ENCODE data around the gene HCFC2. TPM values are rescaled to one million over a fixed set of nuclear protein-coding genes. Genes with fewer than 3 reads are reported as not detected.

Gene HCFC2
- total RNA-seq, 1 experiment from 2014 or later: 16.1 TPM

- Histone ChIP-seq H3K4me3 (no peak overlapping the region), H3K9me3 (replicated peaks) (no peaks in the 10 kb centered on the region), H3K27me3 (no peaks in the 10 kb centered on the region), H3K27ac (no peak overlapping the region), H3K4me1 (no peaks in the 10 kb centered on the region), H3K36me3 (peaks cover 81% of the 10 kb centered on the region)
- DNase-seq: no peak
Observed at GRCh38 chr12:104122298-104122697, 58.0 kb downstream of the HCFC2 start.

GRCh38 chr12:104126548-104126947 is 62.2 kb downstream of the HCFC2 start:
- H3K27ac ChIP-seq: no peak overlapping the region
- no peak for DNase-seq
- no peaks in the 10 kb centered on the region for H3K27me3 ChIP-seq
- H3K9me3 ChIP-seq (replicated peaks): no peaks in the 10 kb centered on the region
- peaks cover 71% of the 10 kb centered on the region for H3K36me3 ChIP-seq
- no peaks in the 10 kb centered on the region for H3K4me1 ChIP-seq
- no peak overlapping the region for H3K4me3 ChIP-seq

- Histone ChIP-seq H3K4me1 (0 out of 2 replicates have a peak, but pooled peaks cover 4% of the 10 kb centered on the region), H3K9me3 (replicated peaks) (no peaks in the 10 kb centered on the region), H3K36me3 (peaks cover 60% of the 10 kb centered on the region), H3K27ac (no peak overlapping the region), H3K27me3 (no peaks in the 10 kb centered on the region), H3K4me3 (no peak overlapping the region)
- DNase-seq: no peak
Observed at GRCh38 chr12:104130760-104131159, 66.4 kb downstream of the HCFC2 start.

- Histone ChIP-seq H3K9me3 (replicated peaks) (no peaks in the 10 kb centered on the region), H3K27ac (no peak overlapping the region; the same call in 1 of the 2 replicates), H3K4me1 (0 out of 2 replicates have a peak, but pooled peaks cover 9% of the 10 kb centered on the region), H3K4me3 (no peak overlapping the region), H3K27me3 (no peaks in the 10 kb centered on the region), H3K36me3 (peaks cover 52% of the 10 kb centered on the region)
- no peak for DNase-seq
Observed at GRCh38 chr12:104131609-104132008, 67.3 kb downstream of the HCFC2 start.

GRCh38 chr12:104132351-104132956 is 68.1 kb downstream of the HCFC2 start:
- Histone ChIP-seq H3K4me3 (no peak overlapping the region), H3K36me3 (peaks cover 45% of the 10 kb centered on the region), H3K4me1 (0 out of 2 replicates have a peak, but pooled peaks cover 9% of the 10 kb centered on the region), H3K27ac (peak overlapping the region; percentile 5; the same call in 1 of the 2 replicates), H3K27me3 (no peaks in the 10 kb centered on the region), H3K9me3 (replicated peaks) (no peaks in the 10 kb centered on the region)
- peak; percentile 9 to 15 for DNase-seq

- no peaks in the 10 kb centered on the region for H3K9me3 ChIP-seq (replicated peaks)
- H3K27ac ChIP-seq: no peak overlapping the region
Observed at GRCh38 chr12:104133321-104133720, 69.0 kb downstream of the HCFC2 start.

GRCh38 chr12:104133866-104134265 is 69.5 kb downstream of the HCFC2 start:
- Histone ChIP-seq H3K4me3 (no peak overlapping the region), H3K27ac (no peak overlapping the region), H3K36me3 (peaks cover 33% of the 10 kb centered on the region), H3K9me3 (replicated peaks) (no peaks in the 10 kb centered on the region), H3K27me3 (no peaks in the 10 kb centered on the region), H3K4me1 (0 out of 2 replicates have a peak, but pooled peaks cover 9% of the 10 kb centered on the region)
- DNase-seq: no peak

More at GRCh38 chr12:104133321-104133720, 69.0 kb downstream of the HCFC2 start:
- Histone ChIP-seq H3K4me3 (no peak overlapping the region), H3K36me3 (peaks cover 37% of the 10 kb centered on the region), H3K4me1 (0 out of 2 replicates have a peak, but pooled peaks cover 9% of the 10 kb centered on the region), H3K27me3 (no peaks in the 10 kb centered on the region)
- DNase-seq: no peak

- Histone ChIP-seq H3K27ac (no peak overlapping the region), H3K27me3 (no peaks in the 10 kb centered on the region), H3K36me3 (peaks cover 24% of the 10 kb centered on the region), H3K4me1 (0 out of 2 replicates have a peak, but pooled peaks cover 12% of the 10 kb centered on the region), H3K4me3 (no peak overlapping the region), H3K9me3 (replicated peaks) (no peaks in the 10 kb centered on the region)
- no peak for DNase-seq
Observed at GRCh38 chr12:104134882-104135281, 70.6 kb downstream of the HCFC2 start.

- 0 out of 2 replicates have a peak, but pooled peaks cover 12% of the 10 kb centered on the region for H3K4me1 ChIP-seq
- H3K27me3 ChIP-seq: no peaks in the 10 kb centered on the region
- peak overlapping the region; percentile 92 for H3K4me3 ChIP-seq
- H3K27ac ChIP-seq: peak overlapping the region; percentile 73
- H3K36me3 ChIP-seq: peaks cover 17% of the 10 kb centered on the region
- no peaks in the 10 kb centered on the region for H3K9me3 ChIP-seq (replicated peaks)
- peak in 1 of 2 experiments; percentile 7 for DNase-seq
Observed at GRCh38 chr12:104136577-104136976, 72.2 kb downstream of the HCFC2 start.

- Histone ChIP-seq H3K27ac (peak overlapping the region; percentile 73), H3K27me3 (no peaks in the 10 kb centered on the region), H3K36me3 (peaks cover 10% of the 10 kb centered on the region), H3K4me3 (peak overlapping the region; percentile 92), H3K9me3 (replicated peaks) (no peaks in the 10 kb centered on the region), H3K4me1 (0 out of 2 replicates have a peak, but pooled peaks cover 12% of the 10 kb centered on the region)
- DNase-seq: peak; percentile 45 to 58
Observed at GRCh38 chr12:104137001-104137901, 72.9 kb downstream of the HCFC2 start.

- Histone ChIP-seq H3K4me3 (peak within 1 kb of the TSS; percentile 92), H3K27ac (peak within 1 kb of the TSS; percentile 79), H3K4me1 (0 out of 2 replicates have a peak, but pooled peaks cover 9% of the 10 kb centered on the region), H3K36me3 (peaks cover 8% of the 10 kb centered on the region), H3K27me3 (no peaks in the 10 kb centered on the region), H3K9me3 (replicated peaks) (no peaks in the 10 kb centered on the region)
- peak; percentile 94 to 97 for DNase-seq
Observed at GRCh38 chr12:104137902-104138796, 73.8 kb downstream of the HCFC2 start, which contains the start of gene NFYB. Gene NFYB, minus strand, starts transcription at chr12:104138210. Its CDS starts 2,757 bp downstream, at chr12:104135453.

GRCh38 chr12:104138797-104139152 is 74.4 kb downstream of the HCFC2 start:
- no peaks in the 10 kb centered on the region for H3K27me3 ChIP-seq
- 0 out of 2 replicates have a peak, but pooled peaks cover 9% of the 10 kb centered on the region for H3K4me1 ChIP-seq
- H3K27ac ChIP-seq: peak overlapping the region; percentile 79
- H3K9me3 ChIP-seq (replicated peaks): no peaks in the 10 kb centered on the region
- peak; percentile 22 to 52 for DNase-seq
- peaks cover 6% of the 10 kb centered on the region for H3K36me3 ChIP-seq
- H3K4me3 ChIP-seq: peak overlapping the region; percentile 92

GRCh38 chr12:104142543-104142942 is 78.2 kb downstream of the HCFC2 start:
- 0 out of 2 replicates have a peak, but pooled peaks cover 4% of the 10 kb centered on the region for H3K4me1 ChIP-seq
- H3K27ac ChIP-seq: no peak overlapping the region
- DNase-seq: no peak
- H3K36me3 ChIP-seq: no peaks in the 10 kb centered on the region
- H3K27me3 ChIP-seq: no peaks in the 10 kb centered on the region
- no peak overlapping the region for H3K4me3 ChIP-seq
- no peaks in the 10 kb centered on the region for H3K9me3 ChIP-seq (replicated peaks)

GRCh38 chr12:104143002-104143401 is 78.7 kb downstream of the HCFC2 start:
- 0 out of 2 replicates have a peak, but pooled peaks cover 4% of the 10 kb centered on the region for H3K4me1 ChIP-seq
- no peaks in the 10 kb centered on the region for H3K36me3 ChIP-seq
- H3K9me3 ChIP-seq (replicated peaks): no peaks in the 10 kb centered on the region
- no peak for DNase-seq
- no peak overlapping the region for H3K4me3 ChIP-seq
- no peak overlapping the region for H3K27ac ChIP-seq
- H3K27me3 ChIP-seq: no peaks in the 10 kb centered on the region
